Gastrocnemius medialis (tissue), 4 donors: ENCODE data around the gene SRGAP3.

Source experiments
- CTCF ChIP-seq, 5 experiments: fragments of 450-650 bp in 3 of 5; fragments of 200-600 bp in 2 of 5; sonication (generic) in 2 of 5; IDR thresholded peaks in 4 of 5; conservative IDR thresholded peaks in 1 of 5; 1 replicate in 4 of 5; 2 replicates in 1 of 5; pipeline ENCODE4 v1.5.1; 2016 to 2019; ENCODE audit warnings: antibody characterized with exemption in 5 of 5, mild to moderate bottlenecking in 3 of 5, moderate library complexity in 3 of 5
- POLR2A ChIP-seq, 2 donors: fragments of 450-650 bp; IDR thresholded peaks; one replicate each; pipeline ENCODE4 v1.6.1; 2017; ENCODE audit warnings: antibody characterized with exemption in 2 of 2, mild to moderate bottlenecking in 2 of 2, moderate library complexity in 2 of 2

GRCh38 chr3:8986741-8987140, 262.7 kb downstream of the SRGAP3 start:
- TF ChIP-seq CTCF (IDR thresholded peaks at IDR 0.05 in 4 of 5, conservative IDR thresholded peaks at IDR 0.05 in 1 of 5) (no peak), POLR2A (IDR thresholded peaks at IDR 0.05) (no peak)
